ENCODE results near the gene MERTK.

DNA sequence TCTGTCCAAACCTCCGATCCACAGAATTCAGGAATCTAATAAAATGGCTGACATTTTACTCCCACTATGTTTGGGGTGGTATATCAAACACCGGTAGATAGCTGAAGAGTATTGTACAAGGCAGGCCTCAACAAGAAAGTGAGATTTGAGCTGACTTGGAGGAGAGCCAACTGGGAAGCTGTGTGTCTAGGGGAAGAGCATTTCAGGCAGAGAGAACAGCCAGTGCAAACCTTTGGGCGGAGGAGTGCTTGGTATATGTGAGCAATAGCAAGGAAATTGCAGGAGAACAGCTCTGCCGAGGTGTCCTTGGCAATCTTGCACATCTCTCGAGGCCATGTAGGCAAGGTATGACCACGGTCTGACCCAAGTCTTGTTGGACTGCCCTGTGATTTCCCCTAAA is 1.8 kb upstream of the MERTK start:
- TF ChIP-seq RFX5 (IDR thresholded peaks at IDR 0.05; ENCODE audit: borderline replicate concordance, low read depth, low read length) = no peak
- TF ChIP-seq, protein P1, sequence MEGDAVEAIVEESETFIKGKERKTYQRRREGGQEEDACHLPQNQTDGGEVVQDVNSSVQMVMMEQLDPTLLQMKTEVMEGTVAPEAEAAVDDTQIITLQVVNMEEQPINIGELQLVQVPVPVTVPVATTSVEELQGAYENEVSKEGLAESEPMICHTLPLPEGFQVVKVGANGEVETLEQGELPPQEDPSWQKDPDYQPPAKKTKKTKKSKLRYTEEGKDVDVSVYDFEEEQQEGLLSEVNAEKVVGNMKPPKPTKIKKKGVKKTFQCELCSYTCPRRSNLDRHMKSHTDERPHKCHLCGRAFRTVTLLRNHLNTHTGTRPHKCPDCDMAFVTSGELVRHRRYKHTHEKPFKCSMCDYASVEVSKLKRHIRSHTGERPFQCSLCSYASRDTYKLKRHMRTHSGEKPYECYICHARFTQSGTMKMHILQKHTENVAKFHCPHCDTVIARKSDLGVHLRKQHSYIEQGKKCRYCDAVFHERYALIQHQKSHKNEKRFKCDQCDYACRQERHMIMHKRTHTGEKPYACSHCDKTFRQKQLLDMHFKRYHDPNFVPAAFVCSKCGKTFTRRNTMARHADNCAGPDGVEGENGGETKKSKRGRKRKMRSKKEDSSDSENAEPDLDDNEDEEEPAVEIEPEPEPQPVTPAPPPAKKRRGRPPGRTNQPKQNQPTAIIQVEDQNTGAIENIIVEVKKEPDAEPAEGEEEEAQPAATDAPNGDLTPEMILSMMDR (IDR thresholded peaks at IDR 0.05; ENCODE audit: control extremely low read depth in 1 of 3, insufficient read depth in 1 of 3, low read depth in 1 of 3, low read length in 3 of 3) = no peak
- no peak for TF ChIP-seq JUND (IDR thresholded peaks at IDR 0.05; ENCODE audit: low read length)
- no peak for TF ChIP-seq EP300 (IDR thresholded peaks at IDR 0.05; ENCODE audit: borderline replicate concordance in 1 of 2, low read depth in 2 of 2, low read length in 2 of 2)
- no peak for TF ChIP-seq POLR2AphosphoS5 (IDR thresholded peaks at IDR 0.05; ENCODE audit: low read depth, low read length)
- no peak for TF ChIP-seq POLR2A (IDR thresholded peaks at IDR 0.05; ENCODE audit: control extremely low read depth in 1 of 2, low read depth in 2 of 2, low read length in 2 of 2)
- TF ChIP-seq KDM1A (IDR thresholded peaks at IDR 0.05; ENCODE audit: borderline replicate concordance, low read length) = no peak
- TF ChIP-seq RAD21 (IDR thresholded peaks at IDR 0.05 in 1 of 2, conservative IDR thresholded peaks at IDR 0.05 in 1 of 2; ENCODE audit: low read depth in 2 of 2, low read length in 2 of 2) = no peak

All from H1 (cell line).